Vagina (tissue), 2 donors: ENCODE data around the gene PHF20.

Experiments
- POLR2A ChIP-seq, 2 donors: fragments of 450-650 bp; IDR thresholded peaks; one replicate each; pipeline ENCODE4 v1.6.1; 2017; ENCODE audit warnings: antibody characterized with exemption in 2 of 2, mild to moderate bottlenecking in 2 of 2, moderate library complexity in 2 of 2
- TF ChIP-seq, protein P1 (sequence below), 3 experiments: fragments of 450-650 bp in 2 of 3; fragments of 200-600 bp in 1 of 3; sonication (generic) in 1 of 3; IDR thresholded peaks; one replicate each; pipeline ENCODE4 v1.5.1; 2017 to 2019; ENCODE audit warnings: antibody characterized with exemption in 3 of 3, mild to moderate bottlenecking in 2 of 3, moderate library complexity in 2 of 3

- TF ChIP-seq, protein P1, sequence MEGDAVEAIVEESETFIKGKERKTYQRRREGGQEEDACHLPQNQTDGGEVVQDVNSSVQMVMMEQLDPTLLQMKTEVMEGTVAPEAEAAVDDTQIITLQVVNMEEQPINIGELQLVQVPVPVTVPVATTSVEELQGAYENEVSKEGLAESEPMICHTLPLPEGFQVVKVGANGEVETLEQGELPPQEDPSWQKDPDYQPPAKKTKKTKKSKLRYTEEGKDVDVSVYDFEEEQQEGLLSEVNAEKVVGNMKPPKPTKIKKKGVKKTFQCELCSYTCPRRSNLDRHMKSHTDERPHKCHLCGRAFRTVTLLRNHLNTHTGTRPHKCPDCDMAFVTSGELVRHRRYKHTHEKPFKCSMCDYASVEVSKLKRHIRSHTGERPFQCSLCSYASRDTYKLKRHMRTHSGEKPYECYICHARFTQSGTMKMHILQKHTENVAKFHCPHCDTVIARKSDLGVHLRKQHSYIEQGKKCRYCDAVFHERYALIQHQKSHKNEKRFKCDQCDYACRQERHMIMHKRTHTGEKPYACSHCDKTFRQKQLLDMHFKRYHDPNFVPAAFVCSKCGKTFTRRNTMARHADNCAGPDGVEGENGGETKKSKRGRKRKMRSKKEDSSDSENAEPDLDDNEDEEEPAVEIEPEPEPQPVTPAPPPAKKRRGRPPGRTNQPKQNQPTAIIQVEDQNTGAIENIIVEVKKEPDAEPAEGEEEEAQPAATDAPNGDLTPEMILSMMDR (IDR thresholded peaks at IDR 0.05) = peak; percentile 85 to 98 (median 92)
- TF ChIP-seq POLR2A (IDR thresholded peaks at IDR 0.05) = peak in 1 of 2 donors; percentile 70
Measured at GRCh38 chr20:35954200-35954906, 182.5 kb downstream of the PHF20 start, which contains the start of gene SCAND1.
